ENCODE results near the gene PHC3. TPM values are rescaled to one million over a fixed set of nuclear protein-coding genes. Genes with fewer than 3 reads are reported as not detected.

The PHC3 gene
- total RNA-seq, 2 experiments from 2014 or later = 74.5 TPM

DNA sequence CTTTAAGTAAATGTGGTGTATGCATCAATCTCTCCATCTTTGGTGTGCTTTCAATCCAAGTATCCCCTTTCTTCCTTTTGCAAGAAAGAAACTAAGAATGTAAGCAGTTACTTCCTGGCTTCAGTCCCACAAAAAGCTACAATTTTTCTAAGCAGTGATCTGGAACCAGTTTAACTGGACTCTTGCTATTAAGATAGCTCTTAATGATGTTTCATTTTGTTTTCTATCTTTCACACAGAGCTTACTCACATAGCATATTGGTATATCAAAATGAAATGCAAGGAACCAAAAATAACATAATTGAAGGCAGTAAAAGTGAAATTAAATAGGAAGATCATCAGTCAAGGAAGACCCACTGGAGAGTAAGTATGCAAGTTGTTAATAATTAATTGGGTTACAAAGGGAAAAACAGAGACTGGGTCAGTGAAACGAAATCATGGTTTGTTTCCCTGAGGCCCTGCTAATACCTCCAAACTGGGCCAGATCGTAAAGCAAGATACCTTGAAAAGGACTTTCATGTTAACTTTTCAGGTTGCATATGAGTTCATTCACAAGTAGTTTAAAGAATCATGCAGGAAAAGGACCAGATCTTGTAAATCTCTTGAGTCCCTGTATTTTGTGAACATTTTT is 101.9 kb downstream of the PHC3 start:
- no peak for DNase-seq
- Mint-ChIP-seq H3K9me3 (no peaks in the 10 kb centered on the region), H3K36me3 (ENCODE audit: low read depth) (peaks cover 26% of the 10 kb centered on the region), H3K4me3 (no peak overlapping the region), H3K4me1 (peaks cover 5% of the 10 kb centered on the region), H3K27me3 (no peaks in the 10 kb centered on the region), H3K27ac (no peak overlapping the region)
- POLR2A ChIA-PET = no interaction called here
- CTCF ChIA-PET = interaction anchor here (1.0 to 1.2 kb wide), 2 partner anchors 17 to 186 kb away, joined by 3 read pairs; no protein-coding TSS in a partner anchor

DNA sequence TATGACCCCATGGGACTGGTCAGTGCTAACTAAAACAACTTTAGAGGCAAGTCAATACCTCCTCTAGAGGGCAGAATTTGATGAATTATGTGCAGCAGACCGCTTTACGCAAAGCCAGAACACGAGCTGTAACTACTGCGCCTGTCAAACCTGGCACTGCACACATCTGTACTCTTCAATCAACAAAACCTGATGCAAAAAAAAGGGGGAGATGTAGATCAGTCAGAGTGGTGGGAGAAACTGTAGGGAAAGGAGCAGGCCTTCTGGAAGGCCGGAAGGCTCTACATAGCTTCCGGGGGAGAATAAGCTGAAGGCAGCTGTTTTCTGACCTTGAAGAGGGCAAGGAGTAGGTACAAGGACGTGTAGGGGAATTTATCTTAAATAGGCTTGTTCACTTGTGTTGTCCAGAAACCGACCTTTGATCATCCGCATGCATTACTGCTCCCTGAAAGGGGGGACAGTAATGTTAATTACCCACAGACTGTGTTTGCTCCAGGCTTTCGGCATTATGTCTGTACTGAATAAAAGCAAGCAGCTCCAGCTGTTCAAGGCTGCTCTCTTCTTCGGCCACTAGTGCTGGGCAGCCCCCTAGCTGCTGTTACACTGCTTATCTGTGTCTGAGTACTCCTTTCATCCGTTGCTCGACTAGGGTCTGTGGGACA is 102.8 kb downstream of the PHC3 start:
- CTCF ChIA-PET = interaction anchor here (0.6 to 1.2 kb wide), 4 partner anchors 9 to 287 kb away, joined by 3 read pairs; no protein-coding TSS in a partner anchor
- POLR2A ChIA-PET = no interaction called here
- no peak for DNase-seq
- Mint-ChIP-seq H3K36me3 (ENCODE audit: low read depth) (peaks cover 23% of the 10 kb centered on the region), H3K9me3 (no peaks in the 10 kb centered on the region), H3K4me3 (no peak overlapping the region), H3K4me1 (peaks cover 5% of the 10 kb centered on the region), H3K27ac (no peak overlapping the region), H3K27me3 (no peaks in the 10 kb centered on the region)

DNA sequence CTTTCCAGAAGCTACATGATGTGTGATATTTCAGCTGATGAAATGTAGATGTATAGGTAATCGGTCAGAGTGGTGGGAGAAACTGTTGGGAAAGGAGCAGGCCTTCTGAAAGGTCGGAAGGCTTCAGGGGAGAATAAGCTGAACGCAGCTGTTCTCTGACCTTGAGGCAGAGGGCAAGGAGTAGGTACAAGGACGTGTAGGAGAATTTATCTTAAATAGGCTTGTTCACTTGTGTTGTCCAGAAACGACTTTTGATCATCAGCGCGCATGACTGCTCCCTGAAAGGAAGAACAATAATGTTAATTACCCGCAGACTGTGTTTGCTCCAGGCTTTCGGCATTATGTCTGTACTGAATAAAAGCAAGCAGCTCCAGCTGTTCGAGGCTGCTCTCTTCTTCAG is 104.2 kb downstream of the PHC3 start:
- no peak overlapping the region for H3K27ac Mint-ChIP-seq

DNA sequence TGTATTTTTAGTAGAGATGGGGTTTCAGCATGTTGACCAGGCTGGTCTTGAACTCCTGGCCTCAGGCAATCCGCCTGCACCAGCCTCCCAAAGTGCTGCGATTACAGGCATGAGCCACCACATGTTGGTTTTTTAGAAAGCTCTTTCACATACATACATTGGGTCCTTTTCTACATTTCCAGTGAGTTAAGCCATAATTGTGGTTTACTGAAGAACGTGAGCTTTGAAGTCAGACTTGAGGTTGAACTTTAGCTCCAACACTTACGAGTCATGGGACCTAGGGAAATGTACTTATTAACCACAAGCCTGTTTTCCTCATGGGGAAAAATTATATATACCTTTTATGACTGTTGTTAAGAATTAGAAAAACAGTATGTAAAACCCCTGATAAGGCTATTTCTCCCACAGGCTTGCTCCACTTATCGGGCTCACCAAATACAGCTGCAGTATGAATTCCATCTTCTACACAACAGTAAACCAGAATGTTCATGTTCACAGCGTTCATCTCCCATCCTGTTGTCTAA is 104.8 kb downstream of the PHC3 start:
- DNase-seq = no peak
- ChIA-PET POLR2A (interaction anchor here (0.6 to 1.1 kb wide), 2 partner anchors 20 to 737 kb away, joined by 3 to 5 read pairs; no protein-coding TSS in a partner anchor), CTCF (no interaction called here)
- peaks cover 26% of the 10 kb centered on the region for H3K36me3 Mint-ChIP-seq (ENCODE audit: low read depth)
- H3K9me3 Mint-ChIP-seq = peaks cover 9% of the 10 kb centered on the region
- no peak overlapping the region for H3K27ac Mint-ChIP-seq
- H3K27me3 Mint-ChIP-seq = no peaks in the 10 kb centered on the region
- peaks cover 5% of the 10 kb centered on the region for H3K4me1 Mint-ChIP-seq
- no peak overlapping the region for H3K4me3 Mint-ChIP-seq

More for the DNA sequence above, 104.2 kb downstream of the PHC3 start:
- Mint-ChIP-seq H3K9me3 (peaks cover 7% of the 10 kb centered on the region), H3K4me1 (peaks cover 5% of the 10 kb centered on the region), H3K4me3 (no peak overlapping the region), H3K36me3 (ENCODE audit: low read depth) (peaks cover 26% of the 10 kb centered on the region), H3K27me3 (no peaks in the 10 kb centered on the region)
- POLR2A ChIA-PET = interaction anchor here (1.1 kb wide), 1 partner anchor 21 kb away, joined by 5 read pairs; no protein-coding TSS in a partner anchor
- CTCF ChIA-PET = no interaction called here
- no peak for DNase-seq

DNA sequence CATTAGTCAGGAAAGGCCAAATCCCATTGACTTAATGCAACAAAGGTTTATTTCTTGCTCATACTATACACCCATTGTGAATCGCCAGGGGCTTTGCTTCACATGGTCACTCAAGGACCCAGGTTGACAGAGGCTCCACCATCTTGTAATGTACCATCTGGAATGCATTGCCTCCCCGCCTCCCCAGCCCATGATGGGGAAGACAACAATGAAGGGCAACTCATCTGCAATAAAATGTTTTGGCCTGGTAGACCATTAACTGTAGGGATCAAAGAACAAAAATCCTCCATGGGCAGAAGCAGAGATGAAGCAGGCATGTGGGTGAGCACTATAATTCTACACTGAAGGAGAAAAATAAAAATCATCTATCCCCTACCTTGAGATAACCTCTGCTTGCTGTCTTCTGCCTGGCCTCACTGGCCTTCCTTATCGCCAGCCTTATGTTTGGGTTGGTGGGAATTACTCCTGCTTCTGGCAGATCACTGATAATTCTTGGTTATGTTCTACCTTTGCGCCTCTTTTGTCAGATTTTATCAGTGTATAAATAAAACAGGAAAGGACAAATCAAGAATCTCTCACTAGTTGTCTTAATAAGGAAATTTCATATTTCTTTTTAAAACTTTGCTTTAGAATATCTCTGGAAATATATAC is 106.0 kb downstream of the PHC3 start:
- CTCF ChIA-PET = no interaction called here
- Mint-ChIP-seq H3K9me3 (peaks cover 9% of the 10 kb centered on the region), H3K36me3 (ENCODE audit: low read depth) (peaks cover 21% of the 10 kb centered on the region), H3K4me1 (peaks cover 5% of the 10 kb centered on the region), H3K27me3 (no peaks in the 10 kb centered on the region), H3K4me3 (no peak overlapping the region), H3K27ac (no peak overlapping the region)
- POLR2A ChIA-PET = no interaction called here
- DNase-seq = no peak

DNA sequence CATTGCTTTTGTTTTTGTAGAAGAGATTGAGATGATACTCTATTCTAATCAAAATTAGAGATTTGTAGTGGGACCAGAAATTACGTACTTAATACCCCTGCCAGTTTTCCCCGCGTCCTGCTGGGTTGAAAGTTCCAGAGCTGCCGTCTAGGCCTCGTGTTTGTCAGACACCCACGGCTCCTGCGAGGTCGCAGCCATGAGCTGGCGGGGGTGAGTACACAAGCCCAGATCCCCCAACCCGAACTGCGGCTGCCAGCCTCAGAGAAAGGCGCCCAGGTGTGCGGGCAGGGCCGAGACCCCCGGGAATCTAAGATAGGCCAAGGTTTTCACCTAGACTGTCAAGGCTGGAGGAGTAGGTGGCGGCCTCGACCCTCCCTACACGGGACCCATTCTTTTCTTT is 117.4 kb downstream of the PHC3 start:
- Mint-ChIP-seq H3K9me3 (peaks cover 2% of the 10 kb centered on the region), H3K4me1 (no peaks in the 10 kb centered on the region), H3K36me3 (ENCODE audit: low read depth) (peaks cover 5% of the 10 kb centered on the region), H3K27me3 (no peaks in the 10 kb centered on the region), H3K27ac (no peak overlapping the region), H3K4me3 (no peak overlapping the region)
- ChIA-PET POLR2A (no interaction called here), CTCF (interaction anchor here (0.6 to 0.7 kb wide), 2 partner anchors 30 to 78 kb away, joined by 3 to 4 read pairs; no protein-coding TSS in a partner anchor)
- DNase-seq = no peak

DNA sequence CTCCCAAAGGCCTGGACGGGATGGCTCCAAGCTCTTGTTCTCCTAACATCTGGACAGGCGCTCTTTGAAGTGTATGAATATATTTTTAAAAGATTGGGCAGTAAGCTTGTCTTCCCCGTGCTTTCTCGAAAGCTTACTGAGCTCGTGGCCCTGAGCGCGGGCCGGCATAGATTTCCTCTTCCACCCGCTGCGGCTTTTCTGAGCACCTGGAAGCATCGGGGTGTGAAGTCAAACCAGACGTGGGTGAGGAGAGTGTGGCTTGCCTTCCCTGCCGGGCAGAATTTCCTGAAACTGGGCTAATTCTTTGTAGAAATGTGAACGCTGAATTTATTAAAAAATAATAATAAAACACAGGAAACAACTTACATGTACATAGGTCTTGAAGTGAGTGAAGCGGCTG is 117.8 kb downstream of the PHC3 start:
- ChIA-PET CTCF (interaction anchor here (0.7 kb wide), 1 partner anchor 30 kb away, joined by 4 read pairs; no protein-coding TSS in a partner anchor), POLR2A (no interaction called here)
- H3K4me3 Mint-ChIP-seq = no peak overlapping the region
- peaks cover 2% of the 10 kb centered on the region for H3K9me3 Mint-ChIP-seq
- H3K27me3 Mint-ChIP-seq = no peaks in the 10 kb centered on the region
- H3K27ac Mint-ChIP-seq = no peak overlapping the region
- no peak for DNase-seq
- peaks cover 5% of the 10 kb centered on the region for H3K36me3 Mint-ChIP-seq (ENCODE audit: low read depth)
- peaks cover 2% of the 10 kb centered on the region for H3K4me1 Mint-ChIP-seq

DNA sequence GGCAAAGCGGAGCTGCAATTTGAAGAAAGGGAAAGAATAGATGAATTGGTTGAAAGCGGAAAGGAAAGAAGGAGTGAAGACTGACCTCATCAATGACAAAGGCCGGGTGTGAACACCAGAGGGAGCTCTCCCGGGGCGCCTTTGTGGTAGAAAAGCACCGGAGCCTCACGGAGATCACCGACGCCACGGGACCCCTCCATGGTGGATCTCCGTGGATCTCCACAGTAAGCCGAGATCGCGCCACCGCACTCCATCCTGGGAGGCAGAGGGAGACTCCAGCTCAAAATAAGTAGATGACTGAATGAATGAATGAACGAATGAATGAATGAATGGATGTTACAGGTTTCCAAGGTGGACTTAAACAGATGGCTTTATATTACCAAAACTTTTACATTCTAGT is 118.8 kb downstream of the PHC3 start:
- H3K36me3 Mint-ChIP-seq (ENCODE audit: low read depth) = peaks cover 5% of the 10 kb centered on the region
- DNase-seq = no peak
- no peak overlapping the region for H3K27ac Mint-ChIP-seq
- no peaks in the 10 kb centered on the region for H3K27me3 Mint-ChIP-seq
- no peak overlapping the region for H3K4me3 Mint-ChIP-seq
- POLR2A ChIA-PET = no interaction called here
- CTCF ChIA-PET = interaction anchor here (0.8 kb wide), 2 partner anchors 17 to 95 kb away, joined by 3 read pairs; no protein-coding TSS in a partner anchor
- H3K9me3 Mint-ChIP-seq = peaks cover 2% of the 10 kb centered on the region
- H3K4me1 Mint-ChIP-seq = peaks cover 11% of the 10 kb centered on the region

DNA sequence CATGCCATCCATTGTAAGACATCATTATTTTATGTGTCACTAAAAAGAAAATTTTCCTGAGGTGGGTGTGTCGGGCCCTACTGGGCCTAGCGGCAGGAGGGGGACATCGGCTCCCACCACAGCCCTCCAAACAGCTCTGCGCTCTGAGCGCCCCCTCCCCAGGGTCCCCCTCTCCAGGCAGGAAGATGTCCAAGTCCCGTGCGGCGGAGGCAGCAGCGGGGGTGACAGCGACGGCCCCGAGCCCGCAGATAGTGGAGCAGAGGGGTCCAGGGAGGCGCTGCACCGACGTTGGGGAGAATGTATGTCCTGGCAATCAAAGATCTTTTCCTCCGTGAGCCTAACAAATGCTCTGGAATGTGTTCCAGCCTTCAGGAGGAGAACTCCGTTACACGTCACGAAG is 119.5 kb downstream of the PHC3 start:
- H3K4me1 Mint-ChIP-seq = peaks cover 18% of the 10 kb centered on the region
- DNase-seq = no peak
- H3K9me3 Mint-ChIP-seq = peaks cover 2% of the 10 kb centered on the region
- ChIA-PET POLR2A (no interaction called here), CTCF (no interaction called here)
- H3K27me3 Mint-ChIP-seq = no peaks in the 10 kb centered on the region
- no peak overlapping the region for H3K27ac Mint-ChIP-seq
- no peak overlapping the region for H3K4me3 Mint-ChIP-seq
- peaks cover 5% of the 10 kb centered on the region for H3K36me3 Mint-ChIP-seq (ENCODE audit: low read depth)

DNA sequence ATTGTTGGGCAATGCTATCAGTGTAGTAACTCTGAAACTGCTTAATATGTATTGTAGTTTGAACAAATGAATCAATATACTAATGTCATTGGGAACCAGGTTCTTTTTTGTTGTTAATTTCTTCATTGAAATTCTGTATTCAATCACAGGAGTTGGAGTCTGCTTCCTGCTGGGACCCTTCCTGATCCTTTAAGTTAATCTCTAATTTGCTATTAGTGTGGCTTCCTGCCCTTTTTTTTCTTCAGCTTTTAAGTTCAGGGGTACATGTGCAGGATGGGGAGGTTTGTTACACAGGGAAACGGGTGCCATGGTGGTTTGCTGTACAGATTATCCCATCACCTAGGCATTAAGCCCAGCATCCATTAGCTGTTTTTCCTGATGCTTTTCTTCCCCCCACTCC is 122.1 kb downstream of the PHC3 start:
- CTCF ChIA-PET = no interaction called here
- no peak for DNase-seq
- Mint-ChIP-seq H3K27me3 (no peaks in the 10 kb centered on the region), H3K4me3 (no peak overlapping the region), H3K36me3 (ENCODE audit: low read depth) (peaks cover 5% of the 10 kb centered on the region), H3K4me1 (peaks cover 43% of the 10 kb centered on the region), H3K9me3 (peaks cover 2% of the 10 kb centered on the region), H3K27ac (no peak overlapping the region)
- POLR2A ChIA-PET = no interaction called here

DNA sequence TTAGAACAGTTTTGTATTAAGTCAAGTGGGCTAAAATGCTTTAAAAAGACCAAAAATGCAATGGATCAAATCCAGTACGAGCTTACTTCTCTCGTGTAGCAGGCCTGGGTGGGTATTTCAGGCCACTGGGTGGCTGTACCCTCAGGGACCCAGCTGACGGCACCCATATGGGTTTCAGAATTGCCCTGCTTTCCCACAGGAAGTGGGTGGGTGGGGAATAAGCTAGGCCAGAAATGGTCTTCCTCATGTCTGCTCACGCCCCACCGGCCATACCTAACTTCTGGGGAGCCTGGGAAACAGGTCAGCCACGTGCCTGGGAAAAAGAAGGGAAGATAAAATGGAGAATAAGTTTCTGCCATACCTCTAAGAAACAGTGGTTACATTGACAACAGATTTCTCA is 123.4 kb downstream of the PHC3 start:
- CTCF ChIA-PET = interaction anchor here (1.3 to 1.5 kb wide), 4 partner anchors 21 to 196 kb away, joined by 3 to 5 read pairs (median 4); partner anchors contain the start of genes GPR160 and PRKCI
- POLR2A ChIA-PET = interaction anchor here (0.7 to 1.5 kb wide), 3 partner anchors 13 to 294 kb away, joined by 3 to 4 read pairs (median 3); partner anchors contain the start of gene PHC3
- DNase-seq = peak; percentile 29
- Mint-ChIP-seq H3K27ac (peak overlapping the region; percentile 84), H3K9me3 (peaks cover 2% of the 10 kb centered on the region), H3K36me3 (ENCODE audit: low read depth) (peaks cover 5% of the 10 kb centered on the region), H3K27me3 (no peaks in the 10 kb centered on the region), H3K4me3 (peak overlapping the region; percentile 64), H3K4me1 (peaks cover 45% of the 10 kb centered on the region)

DNA sequence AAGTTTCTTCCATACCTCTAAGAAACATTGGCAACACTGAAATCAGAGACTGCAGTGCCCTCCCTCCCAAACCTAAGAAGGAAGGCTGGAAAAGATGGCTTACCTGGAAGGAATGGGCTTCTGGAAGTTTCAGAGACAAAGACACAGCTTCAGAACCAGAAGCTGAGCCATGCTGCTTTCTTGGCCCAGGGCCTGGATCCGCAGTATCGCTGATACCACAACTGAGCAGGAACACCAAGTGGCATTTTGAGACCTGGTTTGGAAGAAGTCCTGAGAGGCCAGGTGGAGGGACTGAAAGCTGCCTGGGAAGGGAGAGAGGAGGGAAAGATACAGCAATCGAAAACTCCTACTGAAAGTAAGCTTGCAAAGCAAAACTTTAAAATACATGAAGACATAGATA is 124.0 kb downstream of the PHC3 start:
- Mint-ChIP-seq H3K27me3 (no peaks in the 10 kb centered on the region), H3K4me3 (peak overlapping the region; percentile 64), H3K9me3 (peaks cover 1% of the 10 kb centered on the region), H3K4me1 (peaks cover 45% of the 10 kb centered on the region), H3K36me3 (ENCODE audit: low read depth) (peaks cover 7% of the 10 kb centered on the region), H3K27ac (peak overlapping the region; percentile 84)
- ChIA-PET POLR2A (interaction anchor here (0.7 to 2.0 kb wide), 5 partner anchors 13 to 294 kb away, joined by 3 to 5 read pairs (median 3); partner anchors contain the start of gene PHC3), CTCF (interaction anchor here (1.3 to 1.5 kb wide), 4 partner anchors 20 to 195 kb away, joined by 3 to 5 read pairs (median 4); partner anchors contain the start of genes GPR160 and PRKCI)
- no peak for DNase-seq

All from activated CD4-positive, alpha-beta memory T cell treated with anti-CD3 and anti-CD28 coated beads, Interleukin-2, amount 10 ng/mL, durations not matched to agents 7 days and 5 days (primary cell).